ENCODE data around the gene MEOX1.

DNA sequence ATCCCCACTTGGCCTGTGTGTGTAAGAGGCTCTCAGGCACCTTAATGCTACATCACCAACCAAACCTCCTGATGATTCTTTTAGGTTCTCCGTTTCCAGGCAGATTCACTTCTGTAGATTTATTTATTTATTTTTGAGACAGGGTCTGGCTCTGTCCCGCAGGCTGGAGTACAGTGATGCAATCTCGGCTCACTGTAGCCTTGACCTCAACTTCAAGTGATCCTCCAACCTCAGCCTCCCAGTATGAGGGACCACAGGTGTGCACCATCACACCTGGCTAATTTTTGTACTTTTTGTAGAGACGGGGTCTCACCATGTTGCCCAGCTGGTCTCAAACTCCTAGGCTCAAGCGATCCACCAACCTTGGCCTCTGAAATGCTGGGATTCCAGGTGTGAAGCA is 12.7 kb upstream of the MEOX1 start:
- TF ChIP-seq CTCF (IDR thresholded peaks at IDR 0.05; ENCODE audit: low read length) (no peak), EZH2 (optimal IDR thresholded peaks at IDR 0.05; ENCODE audit: low read depth, low read length) (no peak)
